Peyer's patch (tissue), 4 donors: ENCODE results near the gene MYH11. TPM values are rescaled to one million over a fixed set of nuclear protein-coding genes. Genes with fewer than 3 reads are reported as not detected.
"Not testable (repeated sequence)": the region's sequence is repeated elsewhere in the genome, so short reads cannot be mapped to it uniquely, and the experiment has no call there.

Source experiments
- DNase-seq, 3 donors: peaks; one replicate each; pipeline ENCODE4 v3.0.0-alpha.2; 2017 to 2019
- H3K27ac ChIP-seq, 4 donors: fragments of 200-600 bp; sonication (generic); one replicate each; pipeline ENCODE4 v1.5.1; 2016 to 2019
- H3K27me3 ChIP-seq, 2 donors: fragments of 200-600 bp; sonication (generic); one replicate each; pipeline ENCODE4 v1.5.1; 2019
- H3K36me3 ChIP-seq, 3 donors: fragments of 200-600 bp; sonication (generic); one replicate each; pipeline ENCODE4 v1.5.1; 2016 to 2019
- H3K4me1 ChIP-seq, 4 donors: fragments of 200-600 bp; sonication (generic); one replicate each; pipeline ENCODE4 v1.5.1; 2016 to 2019
- H3K4me3 ChIP-seq, 4 donors: fragments of 200-600 bp; sonication (generic); 1 replicate in 3 of 4; 2 replicates in 1 of 4; pipeline ENCODE4 v1.5.1; 2016 to 2019; ENCODE audit warnings: mild to moderate bottlenecking in 1 of 4
- H3K9me3 ChIP-seq, 4 donors: fragments of 200-600 bp; sonication (generic); one replicate each; pipeline ENCODE4 v1.5.1; 2016 to 2019; ENCODE audit warnings: mild to moderate bottlenecking in 1 of 4
- CTCF ChIP-seq, 6 experiments: fragments of 450-650 bp in 4 of 6; fragments of 200-600 bp in 2 of 6; sonication (generic) in 1 of 6; IDR thresholded peaks; one replicate each; pipeline ENCODE4 v1.5.1; 2017 to 2019; ENCODE audit warnings: antibody characterized with exemption in 6 of 6, mild to moderate bottlenecking in 3 of 6, moderate library complexity in 1 of 6
- POLR2A ChIP-seq, 2 donors: fragments of 450-650 bp; IDR thresholded peaks; one replicate each; pipeline ENCODE4 v1.5.1; 2017; ENCODE audit warnings: antibody characterized with exemption in 2 of 2, mild to moderate bottlenecking in 2 of 2, moderate library complexity in 2 of 2
- total RNA-seq, 4 donors: library from RNA; depleted of rRNA; stranded (reverse); fragments of >200 nt; gene quantifications; one replicate each; pipeline ENCODE4 v1.1.0, GENCODE V29; 2016

MYH11 gene
- total RNA-seq, 4 donors from 2014 or later = 39.2 to 248 (median 131) TPM

- TF ChIP-seq POLR2A (IDR thresholded peaks at IDR 0.05) = no peak
- Histone ChIP-seq H3K4me3 (no peak overlapping the region), H3K36me3 (no peaks in the 10 kb centered on the region), H3K9me3 (peaks cover 0 to 3% (median 0%) of the 10 kb centered on the region in 4 donors), H3K27ac (peak overlapping the region in 2 of 4 donors; percentile 39 to 74), H3K4me1 (peaks cover 0 to 11% (median 0%) of the 10 kb centered on the region in 4 donors), H3K27me3 (no peaks in the 10 kb centered on the region)
- DNase-seq = no peak
Measured at GRCh38 chr16:15811481-15812400, 45.1 kb downstream of the MYH11 start.

- peaks cover 0 to 11% (median 0%) of the 10 kb centered on the region in 4 donors for H3K4me1 ChIP-seq
- no peaks in the 10 kb centered on the region for H3K36me3 ChIP-seq
- H3K27me3 ChIP-seq = no peaks in the 10 kb centered on the region
- no peak for DNase-seq
- H3K27ac ChIP-seq = peak overlapping the region in 2 of 4 donors; percentile 39 to 74
- no peak overlapping the region for H3K4me3 ChIP-seq
- no peaks in the 10 kb centered on the region for H3K9me3 ChIP-seq
- TF ChIP-seq POLR2A (IDR thresholded peaks at IDR 0.05) (no peak), CTCF (IDR thresholded peaks at IDR 0.05) (no peak)
Measured at GRCh38 chr16:15810949-15811348, 45.9 kb downstream of the MYH11 start.

GRCh38 chr16:15810411-15810810 lies 46.4 kb downstream of the MYH11 start:
- DNase-seq = no peak
- no peak overlapping the region for H3K4me3 ChIP-seq

GRCh38 chr16:15809297-15809696 lies 47.5 kb downstream of the MYH11 start:
- DNase-seq, H3K4me3 ChIP-seq, H3K9me3 ChIP-seq, H3K27me3 ChIP-seq, H3K36me3 ChIP-seq: not testable (repeated sequence)
- H3K27ac ChIP-seq = peak overlapping the region in 1 of 4 donors; percentile 74
- H3K4me1 ChIP-seq = peaks cover 0 to 11% (median 0%) of the 10 kb centered on the region in 4 donors

More at GRCh38 chr16:15810411-15810810, 46.4 kb downstream of the MYH11 start:
- Histone ChIP-seq H3K27me3 (no peaks in the 10 kb centered on the region), H3K27ac (peak overlapping the region in 1 of 4 donors; percentile 74), H3K4me1 (peaks cover 0 to 11% (median 0%) of the 10 kb centered on the region in 4 donors), H3K36me3 (no peaks in the 10 kb centered on the region), H3K9me3 (no peaks in the 10 kb centered on the region)
- no peak for TF ChIP-seq CTCF (IDR thresholded peaks at IDR 0.05)
- no peak for TF ChIP-seq POLR2A (IDR thresholded peaks at IDR 0.05)

GRCh38 chr16:15808071-15808470 lies 48.8 kb downstream of the MYH11 start:
- Histone ChIP-seq H3K36me3 (no peaks in the 10 kb centered on the region), H3K4me1 (peaks cover 0 to 11% (median 0%) of the 10 kb centered on the region in 4 donors), H3K27ac (peak overlapping the region in 2 of 4 donors; percentile 10 to 74), H3K9me3 (no peaks in the 10 kb centered on the region), H3K27me3 (no peaks in the 10 kb centered on the region), H3K4me3 (no peak overlapping the region)
- DNase-seq = no peak
- TF ChIP-seq POLR2A (IDR thresholded peaks at IDR 0.05) = no peak
- TF ChIP-seq CTCF (IDR thresholded peaks at IDR 0.05) = no peak

- no peak overlapping the region for H3K4me3 ChIP-seq
- H3K27me3 ChIP-seq = no peaks in the 10 kb centered on the region
- no peaks in the 10 kb centered on the region for H3K9me3 ChIP-seq
- TF ChIP-seq POLR2A (IDR thresholded peaks at IDR 0.05) (no peak), CTCF (IDR thresholded peaks at IDR 0.05) (no peak)
- H3K36me3 ChIP-seq = no peaks in the 10 kb centered on the region
- H3K4me1 ChIP-seq = peaks cover 0 to 11% (median 0%) of the 10 kb centered on the region in 4 donors
- no peak for DNase-seq
- peak overlapping the region in 2 of 4 donors; percentile 10 to 74 for H3K27ac ChIP-seq
Measured at GRCh38 chr16:15807603-15808009, 49.2 kb downstream of the MYH11 start.
